Peyer's patch (tissue), 4 donors: Measurements from ENCODE around the gene CDKN2AIP. TPM values are rescaled to one million over a fixed set of nuclear protein-coding genes. Genes with fewer than 3 reads are reported as not detected.

Source experiments
- DNase-seq, 3 donors: peaks; one replicate each; pipeline ENCODE4 v3.0.0-alpha.2; 2017 to 2019
- H3K27ac ChIP-seq, 4 donors: fragments of 200-600 bp; sonication (generic); one replicate each; pipeline ENCODE4 v1.5.1; 2016 to 2019
- H3K27me3 ChIP-seq, 2 donors: fragments of 200-600 bp; sonication (generic); one replicate each; pipeline ENCODE4 v1.5.1; 2019
- H3K36me3 ChIP-seq, 3 donors: fragments of 200-600 bp; sonication (generic); one replicate each; pipeline ENCODE4 v1.5.1; 2016 to 2019
- H3K4me1 ChIP-seq, 4 donors: fragments of 200-600 bp; sonication (generic); one replicate each; pipeline ENCODE4 v1.5.1; 2016 to 2019
- H3K4me3 ChIP-seq, 4 donors: fragments of 200-600 bp; sonication (generic); 1 replicate in 3 of 4; 2 replicates in 1 of 4; pipeline ENCODE4 v1.5.1; 2016 to 2019; ENCODE audit warnings: mild to moderate bottlenecking in 1 of 4
- H3K9me3 ChIP-seq, 4 donors: fragments of 200-600 bp; sonication (generic); one replicate each; pipeline ENCODE4 v1.5.1; 2016 to 2019; ENCODE audit warnings: mild to moderate bottlenecking in 1 of 4
- CTCF ChIP-seq, 6 experiments: fragments of 450-650 bp in 4 of 6; fragments of 200-600 bp in 2 of 6; sonication (generic) in 1 of 6; IDR thresholded peaks; one replicate each; pipeline ENCODE4 v1.5.1; 2017 to 2019; ENCODE audit warnings: antibody characterized with exemption in 6 of 6, mild to moderate bottlenecking in 3 of 6, moderate library complexity in 1 of 6
- POLR2A ChIP-seq, 2 donors: fragments of 450-650 bp; IDR thresholded peaks; one replicate each; pipeline ENCODE4 v1.5.1; 2017; ENCODE audit warnings: antibody characterized with exemption in 2 of 2, mild to moderate bottlenecking in 2 of 2, moderate library complexity in 2 of 2
- total RNA-seq, 4 donors: library from RNA; depleted of rRNA; stranded (reverse); fragments of >200 nt; gene quantifications; one replicate each; pipeline ENCODE4 v1.1.0, GENCODE V29; 2016

The CDKN2AIP gene
- total RNA-seq, 4 donors from 2014 or later: 17.9 to 25.2 (median 19.9) TPM

- no peak for TF ChIP-seq CTCF (IDR thresholded peaks at IDR 0.05)
- TF ChIP-seq POLR2A (IDR thresholded peaks at IDR 0.05): no peak
- H3K4me3 ChIP-seq: no peak overlapping the region
Observed at GRCh38 chr4:183468210-183469095, 24.0 kb downstream of the CDKN2AIP start.

GRCh38 chr4:183469285-183469684 is 24.8 kb downstream of the CDKN2AIP start:
- H3K27ac ChIP-seq: no peak overlapping the region
- TF ChIP-seq CTCF (IDR thresholded peaks at IDR 0.05) (no peak), POLR2A (IDR thresholded peaks at IDR 0.05) (no peak)
- H3K4me3 ChIP-seq: no peak overlapping the region

More at GRCh38 chr4:183468210-183469095, 24.0 kb downstream of the CDKN2AIP start:
- H3K36me3 ChIP-seq: no peaks in the 10 kb centered on the region
- H3K9me3 ChIP-seq: no peaks in the 10 kb centered on the region
- H3K27ac ChIP-seq: no peak overlapping the region
- no peak for DNase-seq
- H3K4me1 ChIP-seq: no peaks in the 10 kb centered on the region
- H3K27me3 ChIP-seq: no peaks in the 10 kb centered on the region

GRCh38 chr4:183469936-183470335 is 25.5 kb downstream of the CDKN2AIP start:
- H3K9me3 ChIP-seq: no peaks in the 10 kb centered on the region
- TF ChIP-seq POLR2A (IDR thresholded peaks at IDR 0.05) (no peak), CTCF (IDR thresholded peaks at IDR 0.05) (no peak)
- H3K27ac ChIP-seq: no peak overlapping the region
- H3K27me3 ChIP-seq: no peaks in the 10 kb centered on the region
- H3K4me3 ChIP-seq: no peak overlapping the region
- no peaks in the 10 kb centered on the region for H3K36me3 ChIP-seq
- H3K4me1 ChIP-seq: no peaks in the 10 kb centered on the region
- no peak for DNase-seq

More at GRCh38 chr4:183469285-183469684, 24.8 kb downstream of the CDKN2AIP start:
- H3K27me3 ChIP-seq: no peaks in the 10 kb centered on the region
- no peak for DNase-seq
- no peaks in the 10 kb centered on the region for H3K36me3 ChIP-seq
- H3K9me3 ChIP-seq: no peaks in the 10 kb centered on the region
- H3K4me1 ChIP-seq: no peaks in the 10 kb centered on the region

GRCh38 chr4:183470821-183471220 is 26.4 kb downstream of the CDKN2AIP start:
- TF ChIP-seq CTCF (IDR thresholded peaks at IDR 0.05) (no peak), POLR2A (IDR thresholded peaks at IDR 0.05) (no peak)
- Histone ChIP-seq H3K36me3 (no peaks in the 10 kb centered on the region), H3K4me3 (no peak overlapping the region), H3K4me1 (no peaks in the 10 kb centered on the region), H3K27me3 (no peaks in the 10 kb centered on the region), H3K27ac (no peak overlapping the region), H3K9me3 (no peaks in the 10 kb centered on the region)
- no peak for DNase-seq

GRCh38 chr4:183471946-183472708 is 27.7 kb downstream of the CDKN2AIP start:
- DNase-seq: peak; percentile 81 to 94 (median 86)
- Histone ChIP-seq H3K4me3 (no peak overlapping the region), H3K9me3 (no peaks in the 10 kb centered on the region), H3K36me3 (no peaks in the 10 kb centered on the region), H3K4me1 (no peaks in the 10 kb centered on the region), H3K27ac (no peak overlapping the region), H3K27me3 (no peaks in the 10 kb centered on the region)
- TF ChIP-seq POLR2A (IDR thresholded peaks at IDR 0.05) (no peak), CTCF (IDR thresholded peaks at IDR 0.05) (peak; percentile 63 to 92 (median 82))
